Trophoblast cell (in vitro differentiated cells and primary cell): ENCODE data around the gene CHCHD6.

Source experiments
- DNase-seq, 2 donors: peaks; one replicate each; pipeline ENCODE4 v3.0.0-alpha.2; 2016
- H2AFZ ChIP-seq: 2 replicates; pipeline ENCODE4 v1.6.1; 2013; ENCODE audit warnings: low read length, moderate library complexity, mild to moderate bottlenecking; ENCODE audit not compliant: insufficient read depth, poor library complexity
- H2AK5ac ChIP-seq: 2 replicates; pipeline ENCODE4 v1.6.1; 2013; ENCODE audit warnings: mild to moderate bottlenecking, low read length
- H2BK120ac ChIP-seq: 2 replicates; pipeline ENCODE4 v1.6.1; 2013; ENCODE audit warnings: low read length, mild to moderate bottlenecking, moderate library complexity; ENCODE audit not compliant: insufficient read depth, poor library complexity
- H2BK12ac ChIP-seq: 2 replicates; pipeline ENCODE4 v1.6.1; 2013; ENCODE audit warnings: mild to moderate bottlenecking, low read length, moderate library complexity
- H2BK5ac ChIP-seq: 2 replicates; pipeline ENCODE4 v1.6.1; 2013; ENCODE audit warnings: low read length, low read depth, moderate library complexity, mild to moderate bottlenecking; ENCODE audit not compliant: poor library complexity
- H3K14ac ChIP-seq: 2 replicates; pipeline ENCODE4 v1.6.1; 2013; ENCODE audit warnings: mild to moderate bottlenecking, low read length
- H3K18ac ChIP-seq: 2 replicates; pipeline ENCODE4 v1.6.1; 2013; ENCODE audit warnings: mild to moderate bottlenecking, low read length
- H3K23ac ChIP-seq: 2 replicates; pipeline ENCODE4 v1.6.1; 2013; ENCODE audit warnings: low read length
- H3K27ac ChIP-seq: 2 replicates; pipeline ENCODE4 v1.5.1; 2013; ENCODE audit warnings: low read depth, mild to moderate bottlenecking, inconsistent platforms, low read length, moderate library complexity
- H3K27me3 ChIP-seq: 2 replicates; pipeline ENCODE4 v1.6.1; 2013; ENCODE audit warnings: inconsistent platforms, mild to moderate bottlenecking, low read length, moderate library complexity; ENCODE audit not compliant: insufficient read depth
- H3K36me3 ChIP-seq, 2 experiments: 1 replicate in 1 of 2; 2 replicates in 1 of 2; pipeline ENCODE4 v1.6.1; 2013; ENCODE audit warnings: low read length in 2 of 2, mild to moderate bottlenecking in 2 of 2, moderate library complexity in 1 of 2; ENCODE audit not compliant: insufficient read depth in 2 of 2, control insufficient read depth in 1 of 2
- H3K4ac ChIP-seq: 2 replicates; pipeline ENCODE4 v1.6.1; 2013; ENCODE audit warnings: low read depth, mild to moderate bottlenecking, low read length, moderate library complexity
- H3K4me1 ChIP-seq, 2 experiments: 1 replicate in 1 of 2; 2 replicates in 1 of 2; pipeline ENCODE4 v1.6.1; 2013; ENCODE audit warnings: low read length in 2 of 2, mild to moderate bottlenecking in 2 of 2, moderate library complexity in 1 of 2; ENCODE audit not compliant: insufficient read depth in 2 of 2, control insufficient read depth in 1 of 2
- H3K4me2 ChIP-seq: 2 replicates; pipeline ENCODE4 v1.6.1; 2013; ENCODE audit warnings: inconsistent platforms, mild to moderate bottlenecking, low read length, moderate library complexity
- H3K4me3 ChIP-seq: 2 replicates; pipeline ENCODE4 v1.5.1; 2013; ENCODE audit warnings: mild to moderate bottlenecking, low read depth, low read length, inconsistent platforms
- H3K79me1 ChIP-seq: one replicate; pipeline ENCODE4 v1.6.1; 2013; ENCODE audit warnings: low read length
- H3K79me2 ChIP-seq: 2 replicates; pipeline ENCODE4 v1.6.1; 2013; ENCODE audit warnings: low read length, mild to moderate bottlenecking; ENCODE audit not compliant: control insufficient read depth, insufficient read depth, poor library complexity
- H3K9ac ChIP-seq: 2 replicates; pipeline ENCODE4 v1.6.1; 2013; ENCODE audit warnings: mild to moderate bottlenecking, low read length
- H3K9me3 ChIP-seq: 2 replicates; pipeline ENCODE4 v1.6.1; 2013; ENCODE audit warnings: low read depth, mild to moderate bottlenecking, control low read depth, inconsistent platforms, low read length; ENCODE audit not compliant: insufficient read depth
- H4K12ac ChIP-seq: 2 replicates; pipeline ENCODE4 v1.6.1; 2013; ENCODE audit warnings: low read depth, mild to moderate bottlenecking, low read length, moderate library complexity
- H4K8ac ChIP-seq: 2 replicates; pipeline ENCODE4 v1.6.1; 2013; ENCODE audit warnings: low read depth, mild to moderate bottlenecking, low read length, moderate library complexity
- H4K91ac ChIP-seq: one replicate; pipeline ENCODE4 v1.6.1; 2013; ENCODE audit warnings: low read depth, mild to moderate bottlenecking, low read length, moderate library complexity
- WGBS: extraction: QIAGEN DNeasy Blood & Tissue Kit; methylation state at CpG from one replicate; pipeline ENCODE4 v1.1.7; 2013; ENCODE audit warnings: missing lambda C conversion rate; ENCODE audit not compliant: insufficient read length, insufficient coverage; ENCODE audit errors: extremely low coverage; 5-methylcytosine and 5-hydroxymethylcytosine counted together

The CHCHD6 gene

GRCh38 chr3:126676919-126677705, 26.9 kb upstream of the CHCHD6 start:
- Histone ChIP-seq H3K36me3 (no peaks in the 10 kb centered on the region), H3K14ac (no peak overlapping the region), H2AK5ac (no peak overlapping the region), H3K4me3 (no peak overlapping the region), H3K4ac (no peak overlapping the region), H3K23ac (no peak overlapping the region), H3K9ac (no peak overlapping the region), H4K91ac (no peak overlapping the region), H3K79me1 (no peaks in the 10 kb centered on the region), H2BK5ac (no peak overlapping the region), H3K79me2 (no peaks in the 10 kb centered on the region), H3K4me1 (no peaks in the 10 kb centered on the region), H2AFZ (no peak overlapping the region), H3K18ac (no peak overlapping the region), H3K9me3 (peaks cover 3% of the 10 kb centered on the region), H3K27me3 (no peaks in the 10 kb centered on the region), H4K8ac (no peak overlapping the region), H4K12ac (no peak overlapping the region), H2BK12ac (no peak overlapping the region), H3K4me2 (no peak overlapping the region), H2BK120ac (no peak overlapping the region), H3K27ac (no peak overlapping the region)
- no peak for DNase-seq
- no CpG with 5 or more reads among the region's 7 CpGs for WGBS

DNA sequence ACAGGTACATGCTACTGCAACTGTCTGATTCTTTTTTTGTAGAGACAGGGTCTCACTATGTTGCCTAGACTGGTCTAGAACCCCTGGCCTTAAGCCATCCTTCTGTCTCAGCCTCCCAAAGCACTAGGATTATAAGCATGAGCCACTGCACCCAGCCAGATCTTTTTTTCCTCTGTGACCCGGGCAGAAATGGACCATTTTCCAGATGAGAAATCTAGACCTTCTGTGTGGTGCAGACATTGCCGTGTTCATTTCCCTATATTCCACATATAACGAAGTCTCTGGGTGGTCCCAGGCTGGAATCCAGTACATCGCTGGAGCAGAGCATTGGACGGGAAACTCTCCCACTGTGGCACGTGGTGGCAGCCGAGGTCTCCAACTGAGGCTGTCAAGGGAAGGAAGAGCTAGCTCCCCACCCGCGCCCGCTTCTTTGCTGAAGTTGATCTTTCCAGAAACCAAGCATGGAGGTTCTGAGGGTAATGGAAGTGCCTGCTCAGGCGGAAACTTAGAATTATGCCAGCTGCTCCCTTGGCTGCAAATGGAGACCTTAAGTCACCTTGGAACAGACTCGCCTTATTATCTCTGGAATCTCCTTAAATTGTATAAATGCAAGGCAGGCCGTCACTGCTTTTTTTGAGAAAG, 26.1 kb upstream of the CHCHD6 start:
- Histone ChIP-seq H3K4ac (no peak overlapping the region), H3K23ac (no peak overlapping the region), H4K12ac (no peak overlapping the region), H3K9me3 (peaks cover 1% of the 10 kb centered on the region), H3K79me2 (no peaks in the 10 kb centered on the region), H2BK12ac (no peak overlapping the region), H3K27me3 (no peaks in the 10 kb centered on the region), H3K14ac (no peak overlapping the region), H2BK5ac (no peak overlapping the region), H3K9ac (no peak overlapping the region), H3K79me1 (no peaks in the 10 kb centered on the region), H3K27ac (no peak overlapping the region), H3K4me2 (no peak overlapping the region), H3K18ac (no peak overlapping the region), H2AFZ (no peak overlapping the region), H3K4me1 (no peaks in the 10 kb centered on the region), H2AK5ac (no peak overlapping the region), H3K4me3 (no peak overlapping the region), H4K91ac (no peak overlapping the region), H4K8ac (no peak overlapping the region), H2BK120ac (no peak overlapping the region), H3K36me3 (no peaks in the 10 kb centered on the region)
- no CpG with 5 or more reads among the region's 13 CpGs for WGBS
- no peak for DNase-seq

- WGBS = no CpG with 5 or more reads among the region's 30 CpGs
- Histone ChIP-seq H3K4me3 (no peak overlapping the region), H3K27me3 (no peaks in the 10 kb centered on the region)
These were observed 25.2 kb upstream of the CHCHD6 start for GRCh38 chr3:126678693-126679317.

DNA sequence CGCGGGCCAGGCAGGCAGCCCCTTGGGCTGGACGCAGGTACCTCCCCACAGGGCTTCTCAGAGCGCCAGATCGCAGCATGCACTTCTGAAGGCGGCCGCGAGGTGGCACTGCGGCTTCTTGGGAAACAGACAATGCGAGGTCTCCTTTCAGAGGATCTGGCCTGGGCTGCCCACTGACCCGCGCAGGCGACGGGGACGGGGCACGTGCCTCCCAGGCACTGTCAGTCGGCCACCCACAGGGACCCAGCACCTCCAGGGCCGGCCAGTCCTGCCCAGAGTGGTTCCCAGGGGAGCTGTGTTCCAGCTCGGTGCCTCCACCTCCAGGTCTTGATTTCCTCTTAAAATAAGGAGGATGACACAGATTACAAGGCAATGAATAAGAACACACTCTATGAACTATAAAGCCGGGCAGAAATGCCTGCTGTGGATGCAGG, 24.7 kb upstream of the CHCHD6 start:
- H3K4me1 ChIP-seq = peaks cover 3 to 4% of the 10 kb centered on the region in 2 experiments
- H3K4me2 ChIP-seq = no peak overlapping the region
- H3K27me3 ChIP-seq = no peaks in the 10 kb centered on the region
- no peak overlapping the region for H3K9ac ChIP-seq
- no peak overlapping the region for H2AFZ ChIP-seq
- H2BK120ac ChIP-seq = no peak overlapping the region
- no peak overlapping the region for H2AK5ac ChIP-seq
- no peak overlapping the region for H3K4ac ChIP-seq
- no peak overlapping the region for H4K91ac ChIP-seq
- H3K4me3 ChIP-seq = no peak overlapping the region
- no peaks in the 10 kb centered on the region for H3K79me1 ChIP-seq
- no peaks in the 10 kb centered on the region for H3K36me3 ChIP-seq
- H3K27ac ChIP-seq = no peak overlapping the region
- no peak overlapping the region for H2BK5ac ChIP-seq
- no peak overlapping the region for H4K8ac ChIP-seq
- H4K12ac ChIP-seq = no peak overlapping the region
- H3K14ac ChIP-seq = no peak overlapping the region
- H3K23ac ChIP-seq = no peak overlapping the region
- no peak overlapping the region for H2BK12ac ChIP-seq
- H3K79me2 ChIP-seq = no peaks in the 10 kb centered on the region
- no CpG with 5 or more reads among the region's 20 CpGs for WGBS
- DNase-seq = peak; percentile 73 to 91
- no peak overlapping the region for H3K18ac ChIP-seq
- H3K9me3 ChIP-seq = no peaks in the 10 kb centered on the region

More at GRCh38 chr3:126678693-126679317, 25.2 kb upstream of the CHCHD6 start:
- Histone ChIP-seq H3K79me1 (no peaks in the 10 kb centered on the region), H4K8ac (no peak overlapping the region), H4K12ac (no peak overlapping the region), H3K9ac (no peak overlapping the region), H2BK12ac (no peak overlapping the region), H4K91ac (no peak overlapping the region), H3K4ac (no peak overlapping the region), H2BK120ac (no peak overlapping the region), H3K4me2 (no peak overlapping the region), H3K4me1 (peaks cover 3 to 4% of the 10 kb centered on the region in 2 experiments), H3K27ac (no peak overlapping the region), H2BK5ac (no peak overlapping the region), H2AFZ (no peak overlapping the region), H3K18ac (no peak overlapping the region), H3K14ac (no peak overlapping the region), H3K9me3 (no peaks in the 10 kb centered on the region), H3K23ac (no peak overlapping the region), H2AK5ac (no peak overlapping the region), H3K79me2 (no peaks in the 10 kb centered on the region), H3K36me3 (no peaks in the 10 kb centered on the region)
- DNase-seq = no peak
